MM.1S (cell line): ENCODE results near the gene GOLGA6B.
"Not testable (repeated sequence)": the region's sequence is repeated elsewhere in the genome, so short reads cannot be mapped to it uniquely, and the experiment has no call there.

Experiments used
- DNase-seq: peaks from one replicate; pipeline ENCODE4 v3.0.0-alpha.2; 2015
- H2AFZ ChIP-seq: fragments of 300-600 bp; sonication (generic); 2 replicates; pipeline ENCODE4 v1.6.0; 2016; ENCODE audit warnings: antibody characterized with exemption, low read length
- H3F3A ChIP-seq: fragments of 300-600 bp; sonication (generic); 2 replicates; pipeline ENCODE4 v1.6.1; 2016; ENCODE audit warnings: mild to moderate bottlenecking, antibody characterized with exemption, low read length, moderate library complexity, mixed read lengths; ENCODE audit not compliant: insufficient read depth
- H3K27ac ChIP-seq: fragments of 300-600 bp; sonication (generic); 2 replicates; pipeline ENCODE4 v1.5.1; 2016; ENCODE audit warnings: mild to moderate bottlenecking, low read length
- H3K27me3 ChIP-seq: fragments of 300-600 bp; sonication (generic); replicated peaks from 2 replicates; pipeline ENCODE4 v1.6.0; 2016; ENCODE audit warnings: low read length; ENCODE audit not compliant: insufficient read depth
- H3K36me3 ChIP-seq: fragments of 300-600 bp; sonication (generic); replicated peaks from 2 replicates; pipeline ENCODE4 v1.6.1; 2016; ENCODE audit warnings: mild to moderate bottlenecking, low read length, mixed read lengths; ENCODE audit not compliant: insufficient read depth
- H3K4me1 ChIP-seq: fragments of 300-600 bp; sonication (generic); 2 replicates; pipeline ENCODE4 v1.6.1; 2016; ENCODE audit warnings: low read length, mixed read lengths
- H3K4me2 ChIP-seq: fragments of 300-600 bp; sonication (generic); 2 replicates; pipeline ENCODE4 v1.6.0; 2016; ENCODE audit warnings: low read depth, low read length
- H3K4me3 ChIP-seq: fragments of 300-600 bp; sonication (generic); 2 replicates; pipeline ENCODE4 v1.5.1; 2016; ENCODE audit warnings: low read length, mixed read lengths
- H3K79me2 ChIP-seq: fragments of 300-600 bp; sonication (generic); 2 replicates; pipeline ENCODE4 v1.6.1; 2016; ENCODE audit warnings: mixed run types, low read length, mixed read lengths
- H3K9ac ChIP-seq: fragments of 300-600 bp; sonication (generic); 2 replicates; pipeline ENCODE4 v1.6.1; 2016; ENCODE audit warnings: low read length, mixed read lengths
- H3K9me2 ChIP-seq: fragments of 300-600 bp; sonication (generic); replicated peaks from 2 replicates; pipeline ENCODE4 v1.6.1; 2016; ENCODE audit warnings: mild to moderate bottlenecking, low read length, mixed read lengths; ENCODE audit not compliant: insufficient read depth
- H3K9me3 ChIP-seq: fragments of 300-600 bp; sonication (generic); replicated peaks from 2 replicates; pipeline ENCODE4 v1.6.1; 2016; ENCODE audit warnings: mild to moderate bottlenecking, low read length, mixed read lengths; ENCODE audit not compliant: insufficient read depth
- H4K20me1 ChIP-seq: fragments of 300-600 bp; sonication (generic); 2 replicates; pipeline ENCODE4 v1.6.1; 2016; ENCODE audit warnings: mild to moderate bottlenecking, low read length, moderate library complexity, mixed read lengths; ENCODE audit not compliant: insufficient read depth
- CTCF ChIP-seq: fragments of 300-600 bp; sonication (generic); IDR thresholded peaks from 2 replicates; pipeline ENCODE4 v1.5.1; 2016; ENCODE audit warnings: antibody characterized with exemption, low read length, mixed read lengths

GOLGA6B gene

DNA sequence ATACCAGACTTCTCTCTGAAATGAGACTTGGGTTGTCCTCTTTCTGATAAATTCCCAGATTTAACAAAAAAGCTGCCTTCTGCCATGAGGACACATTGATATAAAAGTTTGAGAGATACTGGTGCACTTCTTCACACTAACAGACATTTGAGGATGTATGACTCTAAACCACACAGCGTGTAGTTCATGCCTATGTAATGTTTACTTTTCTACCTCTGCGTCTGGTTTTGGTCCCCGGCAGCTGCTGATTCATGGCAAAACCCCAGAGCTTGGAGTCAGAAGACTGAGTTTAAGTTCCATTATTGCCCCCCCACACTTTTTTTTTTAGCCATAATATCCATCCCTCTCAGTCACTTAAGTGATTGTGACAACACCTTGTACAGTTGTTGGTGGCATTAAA lies 1.5 kb downstream of the GOLGA6B start:
- not testable (repeated sequence) for H3K9ac ChIP-seq, H3K36me3 ChIP-seq, H3K9me2 ChIP-seq, H3K27me3 ChIP-seq, H4K20me1 ChIP-seq, H3K4me3 ChIP-seq, H3K27ac ChIP-seq, H3K9me3 ChIP-seq, H2AFZ ChIP-seq, H3F3A ChIP-seq, H3K4me2 ChIP-seq, DNase-seq, H3K4me1 ChIP-seq, H3K79me2 ChIP-seq

- not testable (repeated sequence) for DNase-seq, H2AFZ ChIP-seq, H4K20me1 ChIP-seq, H3K79me2 ChIP-seq, H3K27ac ChIP-seq, H3K9me3 ChIP-seq, H3K27me3 ChIP-seq, H3F3A ChIP-seq, H3K36me3 ChIP-seq, H3K4me3 ChIP-seq, H3K9ac ChIP-seq, H3K4me1 ChIP-seq, H3K4me2 ChIP-seq, H3K9me2 ChIP-seq
These were observed 6.6 kb downstream of the GOLGA6B start for GRCh38 chr15:72661081-72661480.

DNA sequence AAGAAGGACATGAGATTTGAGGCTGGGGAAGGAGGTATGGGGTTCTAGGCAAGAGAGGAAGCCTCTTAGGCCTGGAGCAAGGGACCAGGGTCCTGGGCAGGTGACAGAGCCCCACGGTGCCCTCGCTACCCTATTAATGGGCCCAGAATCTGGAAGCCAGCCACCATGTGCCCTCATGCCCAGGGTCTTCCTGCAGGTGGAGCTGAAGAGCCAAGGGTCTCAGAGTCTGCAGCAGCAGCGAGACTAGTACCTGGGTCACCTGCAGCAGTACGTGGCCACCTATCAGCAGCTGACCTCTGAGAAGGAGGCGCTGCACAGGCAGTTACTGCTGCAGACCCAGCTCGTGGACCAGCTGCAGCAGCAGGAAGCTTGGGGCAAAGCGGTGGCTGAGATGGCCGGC lies 9.4 kb downstream of the GOLGA6B start:
- H2AFZ ChIP-seq, H3K27ac ChIP-seq, H3K9ac ChIP-seq, H3K4me3 ChIP-seq, H3K4me2 ChIP-seq, H3F3A ChIP-seq, DNase-seq, H3K27me3 ChIP-seq, H4K20me1 ChIP-seq, H3K4me1 ChIP-seq, H3K9me3 ChIP-seq, H3K9me2 ChIP-seq, H3K79me2 ChIP-seq, H3K36me3 ChIP-seq: not testable (repeated sequence)

DNA sequence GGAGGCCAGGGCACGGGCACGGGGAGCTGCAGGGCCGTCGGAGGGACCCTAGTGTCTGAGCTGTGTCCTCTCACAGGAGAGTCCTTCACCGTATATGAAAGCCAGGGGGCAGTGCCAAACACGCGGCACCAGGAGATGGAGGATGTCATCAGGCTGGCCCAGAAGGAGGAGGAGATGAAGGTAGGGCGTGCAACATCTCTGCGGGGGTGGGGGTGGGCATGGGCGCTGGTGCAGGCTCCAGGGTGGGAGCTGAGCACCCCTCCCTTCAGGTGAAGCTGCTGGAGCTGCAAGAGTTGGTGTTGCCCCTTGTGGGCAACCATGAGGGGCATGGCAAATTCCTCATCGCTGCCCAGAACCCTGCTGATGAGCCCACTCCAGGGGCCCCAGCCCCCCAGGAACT lies 11.2 kb downstream of the GOLGA6B start:
- H3K4me3 ChIP-seq, H3K36me3 ChIP-seq, H3K27ac ChIP-seq, H3K4me1 ChIP-seq, H4K20me1 ChIP-seq, DNase-seq, H2AFZ ChIP-seq, H3F3A ChIP-seq, H3K9ac ChIP-seq, H3K79me2 ChIP-seq, H3K9me2 ChIP-seq, H3K27me3 ChIP-seq, H3K9me3 ChIP-seq, H3K4me2 ChIP-seq: not testable (repeated sequence)

DNA sequence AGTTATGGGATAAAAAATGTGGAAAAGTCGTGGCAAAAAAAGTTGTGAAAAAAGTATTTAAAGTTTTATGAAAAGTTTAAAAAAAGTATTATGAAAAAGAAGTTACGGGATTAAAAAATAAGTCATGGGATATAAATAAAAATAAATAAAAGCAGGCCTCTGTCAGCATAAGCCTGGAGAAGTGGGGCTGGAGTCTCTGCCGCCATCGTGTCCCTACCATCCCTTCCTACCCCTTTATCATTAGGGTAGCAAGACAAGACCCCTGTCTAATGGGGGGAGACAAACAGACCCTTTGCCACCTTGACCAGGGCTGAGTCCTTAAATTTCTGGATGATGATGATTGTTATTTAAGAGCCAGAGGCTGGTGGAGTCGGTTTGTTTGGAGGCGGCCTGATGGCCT lies 15.3 kb downstream of the GOLGA6B start:
- H3K9me3 ChIP-seq, DNase-seq, H3K27me3 ChIP-seq, H3K9me2 ChIP-seq, H3K9ac ChIP-seq, H4K20me1 ChIP-seq, H3K36me3 ChIP-seq, H3K79me2 ChIP-seq, H3K4me3 ChIP-seq, H3K4me1 ChIP-seq, H2AFZ ChIP-seq, H3K4me2 ChIP-seq, H3F3A ChIP-seq, H3K27ac ChIP-seq: not testable (repeated sequence)

DNA sequence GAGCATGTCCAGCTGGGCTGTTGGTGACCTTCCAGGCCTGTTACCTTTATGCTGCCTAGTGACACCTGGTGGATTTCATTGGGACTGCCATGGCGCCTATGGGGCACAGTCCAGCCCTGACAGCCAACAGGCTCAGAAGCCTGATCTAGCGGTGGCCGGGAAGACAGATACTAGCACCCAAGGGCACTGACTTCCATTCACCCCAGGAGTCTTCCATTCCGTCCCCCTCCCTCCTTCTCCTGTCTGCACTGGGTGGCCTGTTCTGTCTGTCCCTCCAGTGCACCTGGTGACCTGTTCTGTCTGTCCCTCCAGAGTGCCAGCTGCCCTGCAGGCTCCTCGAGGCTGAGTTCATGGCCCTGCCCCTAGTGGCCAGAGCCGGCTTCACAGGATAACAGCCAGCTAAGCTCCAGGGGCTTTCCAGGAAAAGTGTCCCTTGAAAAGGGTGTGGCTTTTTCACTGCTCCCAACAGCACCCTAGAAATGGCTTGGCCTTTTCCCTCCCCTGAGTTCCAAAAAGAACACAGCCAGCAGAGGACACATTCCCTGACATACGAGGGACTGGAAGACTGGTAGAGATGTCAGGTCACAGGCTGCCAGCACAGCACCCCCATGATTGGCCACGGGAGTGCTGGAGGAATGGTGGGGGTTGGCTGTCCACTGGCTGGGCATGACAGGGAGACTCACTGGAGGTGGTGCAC lies 16.3 kb downstream of the GOLGA6B start:
- not testable (repeated sequence) for H3K9ac ChIP-seq, H3K9me2 ChIP-seq, H3K27me3 ChIP-seq, H3K4me1 ChIP-seq, H3F3A ChIP-seq, H3K36me3 ChIP-seq, H3K79me2 ChIP-seq, H3K27ac ChIP-seq, H4K20me1 ChIP-seq, H3K9me3 ChIP-seq
- peak; percentile 67 for TF ChIP-seq CTCF
- Histone ChIP-seq H2AFZ (peak overlapping the region; percentile 81), H3K4me3 (peak overlapping the region; percentile 47), H3K4me2 (peak overlapping the region; percentile 72; the same call in 1 of the 2 replicates)
- DNase-seq: peak; percentile 71
